GM13977 (cell line): ENCODE results near the gene SLC2A5.

Source experiments
- DNase-seq: peaks from one replicate; pipeline ENCODE4 v3.0.0; 2012; ENCODE audit warnings: low spot score
- CTCF ChIP-seq: IDR thresholded peaks from 2 replicates; pipeline ENCODE4 v1.5.1; 2012; ENCODE audit warnings: mild to moderate bottlenecking, control low read depth; ENCODE audit not compliant: insufficient read depth; ENCODE audit errors: extremely low read depth, missing control alignments
- in situ Hi-C: fragments of 300-500 bp; cut with MboI; formaldehyde crosslinking; loops from one replicate; pipeline ENCODE4 v1.12.0; 2022; ENCODE audit warnings: low sequenced_read_pairs, low pct_unique_long_range_greater_than_20kb, mixed read lengths, inconsistent platforms; ENCODE audit not compliant: unreplicated experiment

The SLC2A5 gene, protein sequence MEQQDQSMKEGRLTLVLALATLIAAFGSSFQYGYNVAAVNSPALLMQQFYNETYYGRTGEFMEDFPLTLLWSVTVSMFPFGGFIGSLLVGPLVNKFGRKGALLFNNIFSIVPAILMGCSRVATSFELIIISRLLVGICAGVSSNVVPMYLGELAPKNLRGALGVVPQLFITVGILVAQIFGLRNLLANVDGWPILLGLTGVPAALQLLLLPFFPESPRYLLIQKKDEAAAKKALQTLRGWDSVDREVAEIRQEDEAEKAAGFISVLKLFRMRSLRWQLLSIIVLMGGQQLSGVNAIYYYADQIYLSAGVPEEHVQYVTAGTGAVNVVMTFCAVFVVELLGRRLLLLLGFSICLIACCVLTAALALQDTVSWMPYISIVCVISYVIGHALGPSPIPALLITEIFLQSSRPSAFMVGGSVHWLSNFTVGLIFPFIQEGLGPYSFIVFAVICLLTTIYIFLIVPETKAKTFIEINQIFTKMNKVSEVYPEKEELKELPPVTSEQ

DNA sequence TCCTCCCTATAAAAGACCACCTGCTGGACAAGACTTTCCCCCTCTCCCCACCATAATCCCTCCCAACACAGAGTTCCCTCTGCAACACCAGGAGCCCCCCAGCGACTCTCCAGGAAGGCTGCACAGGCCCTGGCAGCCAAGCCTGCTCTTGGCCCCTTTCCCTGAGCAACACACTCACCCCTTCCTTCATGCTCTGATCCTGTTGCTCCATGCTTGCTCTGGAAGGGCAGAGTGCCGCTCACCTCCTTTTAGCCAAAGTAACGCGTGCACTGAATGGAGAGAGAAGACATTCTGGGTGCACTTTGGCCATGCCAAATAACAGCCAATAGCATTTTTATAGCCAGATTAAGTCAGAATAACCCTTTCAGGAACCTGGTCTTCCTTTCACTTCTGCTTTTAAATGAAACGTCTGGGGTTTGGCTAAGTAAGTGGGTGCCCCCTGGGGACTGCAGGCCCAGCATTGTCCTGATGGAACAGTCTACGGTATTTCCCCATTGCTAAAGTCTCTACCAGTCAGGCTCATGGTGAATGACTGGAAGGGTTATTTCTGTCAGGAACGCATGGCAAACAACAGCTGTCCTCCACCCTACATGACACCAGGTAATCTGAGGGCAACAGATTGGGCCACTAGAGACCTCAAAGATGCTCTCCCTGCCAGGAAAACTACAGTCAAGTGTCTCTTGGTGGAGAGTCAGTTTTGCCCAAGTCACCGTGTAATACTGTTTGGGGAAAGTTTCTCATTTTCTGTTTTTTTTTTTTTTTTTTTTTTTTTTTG lies at the start of gene SLC2A5:
SLC2A5 (minus strand) TSS at position 310 of the 775 bp plus-strand sequence; CDS start at position 211, 99 bp downstream.
- no peak for TF ChIP-seq CTCF
- in situ Hi-C loops: no loop called here
- DNase-seq: peak; percentile 88

GRCh38 chr1:9118186-9118585 lies 48.8 kb upstream of the SLC2A5 start:
- DNase-seq: no peak
- TF ChIP-seq CTCF: no peak
- in situ Hi-C loops: loop anchor here (10.0 kb wide), 1 partner anchor 77 kb away; no protein-coding TSS in a partner anchor

GRCh38 chr1:9115351-9116205 lies 46.1 kb upstream of the SLC2A5 start:
- DNase-seq: no peak
- in situ Hi-C loops: loop anchor here (10.0 kb wide), 1 partner anchor 79 kb away; no protein-coding TSS in a partner anchor
- TF ChIP-seq CTCF: no peak

GRCh38 chr1:9112961-9113880 lies 43.8 kb upstream of the SLC2A5 start:
- in situ Hi-C loops: loop anchor here (10.0 kb wide), 1 partner anchor 82 kb away; no protein-coding TSS in a partner anchor
- no peak for TF ChIP-seq CTCF

DNA sequence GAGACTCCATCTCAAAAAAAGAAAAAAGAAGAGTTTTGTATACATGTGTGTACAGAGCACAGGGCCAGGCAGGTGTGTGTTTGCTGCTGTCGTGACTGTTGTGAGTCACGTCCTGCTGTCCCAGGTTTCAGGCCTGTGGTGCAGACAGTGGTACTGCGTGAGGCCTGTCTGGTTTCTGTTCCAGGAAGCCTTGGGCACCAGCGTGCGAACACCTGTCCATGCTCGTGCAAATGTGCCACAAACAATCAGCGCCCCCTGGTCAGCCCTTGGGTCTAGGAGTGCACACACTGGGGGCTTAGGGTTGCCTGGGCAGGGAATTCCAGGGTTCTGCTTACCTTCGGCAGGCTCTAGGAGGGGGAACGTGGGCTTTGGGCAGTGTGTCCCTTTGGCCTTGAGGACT lies 42.5 kb upstream of the SLC2A5 start:
- no peak for TF ChIP-seq CTCF
- in situ Hi-C loops: loop anchor here (10.0 kb wide), 1 partner anchor 83 kb away; no protein-coding TSS in a partner anchor
- DNase-seq: no peak

More at GRCh38 chr1:9112961-9113880, 43.8 kb upstream of the SLC2A5 start:
- no peak for DNase-seq
